Non-pigmented ciliary epithelial cell (primary cell): ENCODE results near the gene SAMD9.
"Not testable (repeated sequence)": the region's sequence is repeated elsewhere in the genome, so short reads cannot be mapped to it uniquely, and the experiment has no call there.

Experiments
- DNase-seq: peaks from one replicate; pipeline ENCODE4 v3.0.0-alpha.2; 2010; ENCODE audit warnings: low read depth

Gene SAMD9

DNA sequence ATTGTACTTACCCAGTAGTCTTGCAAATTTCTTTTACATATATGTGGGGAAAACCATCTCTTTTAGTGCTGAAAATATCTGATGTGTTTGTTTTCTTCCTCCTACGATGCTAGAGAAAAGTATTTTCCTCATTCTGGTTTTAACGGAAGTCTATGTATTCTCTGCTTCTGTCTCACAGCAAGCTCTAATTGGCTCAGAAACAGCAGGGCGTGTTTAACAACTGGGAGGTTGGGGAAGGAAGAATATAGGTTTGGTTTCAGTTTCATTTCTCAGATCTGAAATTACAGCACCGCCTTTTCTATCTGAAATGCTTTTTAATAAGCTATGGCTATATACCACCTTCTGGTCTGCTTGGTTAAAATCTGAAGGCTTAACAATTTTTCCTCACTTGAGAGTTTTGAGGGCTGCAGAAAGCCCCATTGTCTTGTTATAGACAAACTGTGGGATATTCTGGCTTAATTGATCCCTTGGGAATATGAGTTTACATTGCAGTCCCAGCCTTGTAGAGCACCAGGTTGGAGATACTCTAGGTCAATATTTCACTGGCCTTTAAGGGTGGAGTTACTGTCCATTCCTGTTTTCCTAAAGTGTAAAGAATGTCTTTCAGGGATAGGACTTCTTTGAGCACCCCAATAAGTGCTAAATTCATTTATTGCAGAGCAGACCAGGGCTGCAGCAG, at the start of gene SAMD9:
Gene SAMD9, minus strand, starts transcription at position 128 of the 679 bp plus-strand sequence. CDS start 11,882 bp downstream, outside the sequence.
- DNase-seq = peak; percentile 54

DNA sequence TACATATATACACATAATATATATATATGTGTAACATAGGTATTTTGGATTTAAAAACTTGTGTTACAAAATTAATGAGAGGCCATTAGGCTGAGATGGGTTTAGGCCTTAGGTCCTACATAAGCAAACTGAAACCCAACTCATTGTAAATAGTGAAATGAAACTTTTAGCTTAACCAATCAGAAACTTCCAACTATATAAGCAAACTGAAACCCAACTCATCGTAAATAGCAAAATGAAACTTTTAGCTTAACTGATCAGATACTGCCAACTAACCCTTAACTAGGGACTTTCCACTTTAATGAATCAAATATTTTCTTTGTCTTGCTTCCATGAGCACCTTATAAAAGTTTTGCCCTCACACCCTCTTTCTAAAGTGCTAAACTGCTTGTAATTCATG, 47.7 kb upstream of the SAMD9 start:
- DNase-seq = no peak

DNA sequence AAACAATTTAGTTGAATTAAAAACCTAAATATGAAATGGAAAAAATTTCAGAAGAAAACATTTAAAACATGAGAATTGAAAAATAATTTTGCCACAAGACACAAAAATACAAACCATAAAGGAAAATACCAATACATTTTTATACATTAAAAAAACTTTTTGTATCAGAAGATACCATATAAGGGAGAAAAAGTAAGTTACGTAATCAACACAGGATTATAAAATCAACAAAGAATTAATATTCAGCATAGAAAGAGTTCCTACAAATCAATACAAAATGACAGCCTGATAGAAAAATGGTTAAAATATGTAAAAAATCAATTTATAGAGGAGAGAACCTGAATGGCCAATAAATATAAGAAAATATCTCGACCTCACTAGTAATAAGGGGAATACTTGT, 47.0 kb upstream of the SAMD9 start:
- DNase-seq = no peak

DNA sequence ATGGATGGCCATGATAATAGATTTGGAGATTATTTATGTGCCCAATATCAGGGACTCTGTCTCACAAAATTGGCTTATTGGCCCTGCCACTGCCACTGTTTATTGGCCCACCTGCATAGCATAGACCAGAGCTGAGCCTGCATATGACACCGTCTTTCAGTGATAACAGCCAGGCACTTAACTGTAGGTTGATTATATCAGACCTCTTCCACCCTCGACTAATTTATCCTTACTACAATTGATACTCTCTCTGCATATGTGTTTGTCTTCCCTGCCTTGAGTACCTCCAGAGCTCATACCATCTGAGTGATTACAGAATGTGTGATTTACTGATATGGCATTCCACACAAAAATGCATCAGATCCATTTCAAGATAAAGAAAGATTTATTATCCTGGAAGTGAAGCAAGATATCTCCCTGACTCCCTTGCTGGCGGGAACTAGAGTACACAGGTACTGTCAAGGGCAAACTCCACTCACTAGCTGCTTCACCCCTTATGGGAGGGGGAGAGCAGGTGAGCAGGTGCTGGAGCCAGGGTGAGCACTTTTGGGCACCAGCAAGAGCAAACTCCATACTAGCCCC, 43.5 kb upstream of the SAMD9 start:
- no peak for DNase-seq

DNA sequence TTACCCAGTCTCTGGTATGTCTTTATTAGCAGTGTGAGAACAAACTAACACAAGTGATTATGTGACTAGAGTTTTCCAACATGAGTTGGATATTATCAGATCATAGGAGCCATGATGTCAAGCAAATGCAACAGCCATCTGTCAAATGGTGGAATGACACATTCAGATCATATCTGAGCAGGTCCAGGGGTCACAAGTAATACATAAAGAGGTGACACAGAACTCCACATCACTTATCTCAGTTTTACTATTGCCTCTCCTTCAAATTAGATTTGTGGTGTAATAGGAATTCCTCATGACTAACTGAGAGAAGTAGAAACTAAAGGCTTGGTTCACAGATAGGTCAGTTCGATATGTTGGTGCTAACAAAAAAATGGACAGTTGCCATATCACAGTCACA, 42.6 kb upstream of the SAMD9 start:
- DNase-seq = no peak

DNA sequence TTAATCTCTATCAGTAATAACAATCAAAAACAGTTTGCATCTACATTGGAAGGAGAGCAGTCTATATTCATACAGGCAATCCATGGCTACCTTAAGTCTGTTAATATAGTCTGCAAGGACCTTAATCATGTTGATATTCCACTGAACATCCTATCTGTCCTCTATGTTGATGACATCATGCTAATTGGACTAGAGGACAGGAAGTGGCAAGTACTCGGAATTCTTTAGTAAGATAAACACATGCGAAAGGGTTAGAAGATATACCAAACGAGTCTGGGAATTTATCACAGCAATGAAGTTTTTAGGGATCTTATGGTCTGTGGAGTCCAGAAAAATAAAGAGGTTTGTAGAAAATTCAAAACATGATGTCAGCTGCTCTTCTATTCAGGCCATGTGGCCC, 41.7 kb upstream of the SAMD9 start:
- no peak for DNase-seq

DNA sequence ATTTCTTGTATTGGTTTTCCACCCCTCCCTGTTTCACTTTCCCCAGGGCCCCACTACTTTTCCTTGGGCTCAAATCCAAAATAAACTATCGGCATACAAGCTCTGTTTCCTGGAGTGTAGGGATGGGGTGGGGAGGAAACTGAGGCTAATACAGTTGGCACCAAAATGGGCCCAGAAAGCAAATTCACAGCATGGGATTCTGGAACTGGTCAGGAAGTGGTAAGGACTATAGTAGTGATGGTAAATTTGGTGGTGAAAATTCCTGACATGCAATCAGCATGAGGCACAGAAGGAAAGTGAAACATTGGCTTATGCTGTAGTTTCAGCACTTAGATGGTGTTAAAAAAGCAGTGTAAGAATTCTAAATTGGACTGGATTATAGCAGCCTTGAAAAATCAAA, 39.1 kb upstream of the SAMD9 start:
- no peak for DNase-seq

DNA sequence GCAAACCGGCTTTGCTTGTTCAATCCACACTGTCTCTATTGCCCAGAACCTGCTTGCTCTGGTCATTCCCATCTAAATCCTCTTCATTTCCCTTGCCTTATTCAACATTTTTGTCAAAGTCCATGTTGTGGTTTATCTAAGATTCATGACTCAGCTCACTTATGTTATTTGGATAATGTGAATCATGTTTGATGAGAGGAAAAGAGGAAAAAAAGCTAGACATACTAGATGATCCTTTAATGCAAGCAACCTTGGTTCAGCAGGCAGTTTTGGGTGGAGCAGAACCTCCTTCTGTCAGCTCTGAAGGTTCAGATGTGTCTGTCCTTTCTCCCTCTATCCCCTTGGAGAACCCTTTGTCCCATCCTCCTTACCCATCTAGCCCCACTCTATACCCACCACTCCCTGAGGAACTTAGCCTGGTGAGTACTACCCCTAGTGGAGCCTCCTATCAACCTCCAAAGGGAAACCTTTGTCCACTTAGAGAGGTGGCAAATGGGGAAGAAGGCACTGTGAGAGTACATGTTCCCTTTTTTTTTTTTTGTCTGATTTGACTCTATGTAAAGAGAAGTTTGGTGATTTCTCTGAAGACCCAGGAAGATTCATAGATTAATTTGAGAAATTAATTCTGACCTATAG, 32.5 kb upstream of the SAMD9 start:
- peak; percentile 23 for DNase-seq

DNA sequence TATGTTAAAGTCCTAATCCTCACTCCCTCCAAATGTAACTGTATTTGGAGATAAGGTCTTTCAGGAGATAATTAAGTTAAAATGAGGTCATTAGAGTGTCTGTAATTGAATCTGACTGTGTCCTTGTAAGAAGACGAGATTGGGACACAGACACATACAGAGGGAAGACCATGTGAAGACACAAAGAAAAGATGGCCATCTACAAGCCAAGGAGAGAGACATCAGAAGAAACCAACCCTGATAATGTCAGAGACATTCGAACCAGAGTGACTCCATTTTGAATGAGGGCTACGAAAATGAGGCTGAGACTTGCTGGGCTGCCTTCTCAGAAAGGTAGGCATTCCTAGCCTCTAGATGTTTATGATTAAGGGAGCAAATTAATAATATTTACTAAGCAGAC, 30.9 kb upstream of the SAMD9 start:
- no peak for DNase-seq

DNA sequence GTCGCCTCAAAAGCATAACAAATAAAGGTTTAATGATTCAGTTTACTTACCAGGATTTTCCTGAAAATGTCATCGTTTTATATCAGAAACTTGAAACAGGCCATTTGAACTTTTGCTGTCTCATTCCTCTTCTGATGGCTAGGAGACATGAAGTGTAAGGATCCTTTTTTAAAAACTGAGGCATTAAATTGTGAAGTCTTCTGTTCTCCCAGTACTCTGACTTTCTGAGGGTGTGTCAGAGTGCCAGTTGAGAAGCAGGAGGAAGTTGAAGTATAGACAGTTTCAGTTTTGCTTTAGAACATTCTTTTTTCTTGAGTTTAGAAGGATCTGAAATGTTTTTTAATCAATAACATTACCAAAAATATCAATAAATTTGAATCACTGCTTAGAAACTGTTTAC, 30.4 kb upstream of the SAMD9 start, which contains the start of gene SAMD9L:
Gene SAMD9L, minus strand, starts transcription at position 242 of the 400 bp plus-strand sequence. CDS start 12,414 bp downstream, outside the sequence.
- DNase-seq = no peak

DNA sequence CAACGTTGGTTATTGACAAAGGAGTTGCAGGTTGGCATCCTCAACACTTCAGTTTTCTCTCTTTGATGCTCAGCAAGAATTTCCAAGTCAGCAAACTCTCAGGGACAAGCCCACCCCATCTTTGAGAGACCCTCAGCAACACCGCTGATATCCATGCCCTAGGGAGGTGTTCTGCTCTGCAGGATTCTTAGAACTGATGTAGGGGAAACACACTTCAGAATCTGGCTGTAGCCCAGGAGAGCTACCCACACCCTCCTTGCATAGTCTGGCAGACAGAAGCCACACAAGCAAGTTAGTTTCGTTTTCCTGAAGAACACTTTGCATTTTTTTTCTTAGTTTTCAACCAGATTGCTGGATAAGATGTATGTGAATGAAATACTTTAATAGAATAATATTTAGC, 29.6 kb upstream of the SAMD9 start:
- peak; percentile 19 for DNase-seq

DNA sequence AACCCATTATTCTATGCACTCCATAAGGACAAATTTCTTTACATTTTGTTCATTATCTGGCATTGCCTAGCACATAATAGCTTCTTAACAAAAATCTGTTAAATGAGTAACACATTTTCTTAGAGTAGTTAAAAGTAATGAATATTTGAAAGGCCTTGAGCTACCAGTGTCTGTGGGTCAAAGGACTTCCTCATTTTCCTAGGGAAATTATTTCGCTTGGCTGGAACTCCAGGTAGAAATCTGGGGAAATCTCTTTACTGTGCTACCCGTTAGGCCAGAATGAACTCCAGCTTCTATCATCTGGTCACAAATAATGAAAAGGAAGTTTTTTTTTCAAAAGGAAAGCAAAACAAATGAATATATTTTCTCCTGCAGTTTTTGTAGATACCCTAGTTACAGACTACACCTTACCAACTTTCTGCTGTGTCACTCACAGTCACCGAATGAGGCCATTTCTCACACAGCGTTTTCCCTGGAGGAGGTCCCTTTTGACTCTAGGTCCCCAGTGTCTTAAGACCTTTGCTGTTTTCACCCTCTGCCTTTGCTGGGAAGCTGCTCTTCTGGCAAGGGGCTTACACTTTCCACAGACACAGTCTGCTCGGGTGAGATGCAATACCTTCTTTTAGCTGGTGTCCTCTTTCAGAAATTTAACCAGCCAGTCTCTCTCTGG, 28.8 kb upstream of the SAMD9 start:
- no peak for DNase-seq

DNA sequence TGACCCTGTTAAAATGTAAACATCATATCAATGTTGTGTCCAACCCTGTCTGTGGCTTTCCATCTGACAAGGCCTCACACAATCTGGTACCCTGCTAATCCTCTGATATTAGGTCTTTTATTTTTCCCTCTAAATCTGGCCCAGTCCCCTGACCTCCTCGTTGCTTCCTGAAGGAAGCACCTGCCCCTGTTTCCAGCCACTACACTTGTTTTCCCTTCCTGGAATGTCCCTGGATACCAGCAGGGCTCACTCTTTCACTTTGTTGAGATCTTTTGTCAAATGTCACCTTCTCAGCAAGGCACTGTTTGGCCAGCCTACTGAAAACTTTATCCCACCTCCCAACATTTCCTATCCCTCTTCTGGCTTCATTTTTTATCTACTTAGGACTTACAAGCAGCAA, 28.3 kb upstream of the SAMD9 start:
- no peak for DNase-seq

DNA sequence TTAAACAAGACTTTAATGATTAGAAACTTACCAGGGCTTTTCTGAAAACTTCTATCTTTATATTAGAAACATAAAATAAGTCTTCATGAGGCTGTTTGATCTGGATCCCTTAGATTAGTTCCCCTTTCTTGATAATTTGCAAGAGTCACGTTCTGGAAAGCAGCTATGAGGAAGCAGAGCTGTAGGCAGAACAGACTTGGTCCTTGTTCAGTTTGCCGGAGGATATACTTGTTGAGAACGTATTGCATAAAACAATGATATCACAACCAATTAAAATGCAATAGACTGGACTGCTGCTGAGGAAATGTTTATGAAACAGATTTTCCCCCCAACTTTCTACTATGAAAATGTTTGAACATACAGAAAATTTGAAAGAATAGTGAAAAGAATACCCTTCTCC, 27.6 kb upstream of the SAMD9 start:
- DNase-seq = no peak

DNA sequence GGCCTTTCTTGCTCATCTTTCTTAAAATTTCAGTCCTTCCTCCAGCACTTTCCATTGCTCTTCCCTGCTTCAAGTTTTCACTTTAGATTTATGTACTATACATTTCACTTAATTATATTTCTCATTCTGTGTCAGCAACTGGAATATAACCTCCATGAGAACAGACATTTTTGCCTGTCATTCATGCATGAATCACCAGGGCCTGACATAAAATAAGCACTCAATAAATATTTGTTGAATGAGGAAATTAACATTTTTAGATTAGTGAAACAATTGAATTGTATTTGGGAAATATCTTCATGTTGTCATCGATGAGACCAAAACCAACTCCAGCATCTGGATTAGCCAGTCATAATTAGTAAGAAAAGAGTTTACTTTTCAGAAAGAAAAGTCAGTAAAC, 24.3 kb upstream of the SAMD9 start:
- no peak for DNase-seq

DNA sequence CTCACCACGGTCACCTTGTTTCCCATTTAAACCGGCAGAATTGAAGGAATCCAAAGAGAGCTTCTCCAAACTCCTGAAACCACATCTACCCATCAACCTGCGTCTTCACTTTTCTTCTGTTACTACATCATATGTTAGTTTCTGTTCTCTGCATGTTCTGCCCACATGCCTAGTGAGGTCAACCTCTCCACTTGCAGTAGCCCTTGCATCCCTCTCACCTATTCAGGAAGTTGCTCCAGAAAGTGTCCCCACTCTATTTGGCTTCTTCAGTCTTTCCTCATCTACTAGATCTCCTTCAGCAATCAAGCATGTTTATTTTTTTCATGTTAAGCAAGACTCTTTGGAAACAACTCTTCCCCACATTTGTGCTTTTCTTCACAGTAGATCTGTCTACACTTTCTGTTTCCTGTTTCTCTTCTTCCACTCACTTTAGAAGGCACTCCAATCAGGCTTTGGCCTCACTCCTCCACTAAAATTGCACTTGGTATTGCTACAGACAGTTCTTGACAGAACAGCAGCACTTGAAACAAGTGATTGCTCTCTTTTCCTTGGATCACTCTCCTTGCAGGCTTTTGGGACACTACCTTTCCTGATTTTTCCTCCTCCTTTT, 22.9 kb upstream of the SAMD9 start:
- no peak for DNase-seq

DNA sequence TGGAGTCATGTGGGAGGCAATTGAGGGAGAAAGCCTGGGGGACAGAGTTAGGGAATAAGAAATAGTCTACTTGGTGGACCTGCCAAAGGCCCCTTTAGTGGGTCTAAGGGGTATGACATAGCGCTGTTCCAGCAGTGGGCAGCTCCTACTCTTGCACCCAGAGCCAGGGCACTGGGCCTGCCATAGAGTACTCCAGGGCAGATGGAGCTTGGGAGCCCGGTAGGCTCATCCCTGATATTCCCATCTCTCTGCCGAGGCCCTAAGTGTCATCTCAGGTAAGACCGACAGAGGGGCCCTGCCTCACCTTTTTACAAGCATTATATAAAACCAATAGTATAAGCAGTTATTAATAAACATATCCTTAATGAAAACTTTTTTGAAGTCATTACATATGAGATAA, 20.8 kb upstream of the SAMD9 start:
- DNase-seq = no peak

DNA sequence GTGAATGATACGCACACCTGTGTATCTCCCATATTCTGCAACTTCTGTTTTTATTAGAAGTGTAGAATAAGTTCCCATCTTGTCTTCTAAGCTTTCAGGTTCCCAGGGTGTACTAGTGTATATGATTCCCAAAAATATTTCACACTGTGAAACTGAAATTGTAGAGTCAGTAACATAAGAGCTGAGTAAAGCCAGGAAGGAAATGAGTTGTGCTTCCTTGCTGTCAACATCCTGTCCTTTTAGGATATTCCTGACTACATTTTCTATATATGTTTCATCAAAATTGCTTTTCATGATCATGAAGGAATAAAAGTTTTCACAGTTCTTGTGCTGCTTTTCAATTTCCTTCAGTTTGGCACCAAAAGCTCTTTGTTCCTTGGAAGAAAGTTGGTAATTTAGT, 15.2 kb upstream of the SAMD9 start:
- DNase-seq = no peak

DNA sequence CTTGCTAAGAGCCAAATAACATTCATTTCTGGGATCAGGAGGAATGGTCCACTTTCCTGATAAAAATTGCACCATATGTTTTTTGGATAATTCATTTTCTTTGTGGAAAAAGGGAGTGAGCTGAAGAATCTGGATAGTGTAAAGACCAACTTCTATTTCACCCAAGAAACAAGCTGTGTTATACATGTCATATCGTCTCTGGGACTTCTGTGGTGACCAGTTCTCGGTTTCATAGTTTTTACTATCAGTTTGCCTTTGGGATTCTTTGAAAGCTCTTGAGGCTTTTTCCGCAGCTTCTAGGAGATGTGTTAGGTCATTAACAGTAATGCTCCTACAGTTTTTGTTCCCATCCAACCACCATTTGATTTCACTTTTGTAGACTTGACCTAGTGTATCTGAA, 14.4 kb upstream of the SAMD9 start:
- DNase-seq = no peak

DNA sequence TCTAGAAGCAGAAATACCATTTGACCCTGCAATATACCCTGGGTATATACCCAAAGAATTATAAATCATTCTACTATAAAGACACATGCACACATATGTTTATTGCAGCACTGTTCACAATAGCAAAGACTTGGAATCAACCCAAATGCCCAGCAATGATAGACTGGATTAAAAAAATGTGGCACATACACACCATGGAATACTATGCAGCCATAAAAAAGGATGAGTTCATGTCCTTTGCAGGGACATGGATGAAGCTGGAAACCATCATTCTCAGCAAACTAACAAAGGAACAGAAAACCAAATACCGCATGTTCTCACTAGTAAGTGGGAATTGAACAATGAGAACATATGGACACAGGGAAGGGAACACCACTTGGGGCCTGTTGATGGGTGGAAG, 9.2 kb upstream of the SAMD9 start:
- not testable (repeated sequence) for DNase-seq

DNA sequence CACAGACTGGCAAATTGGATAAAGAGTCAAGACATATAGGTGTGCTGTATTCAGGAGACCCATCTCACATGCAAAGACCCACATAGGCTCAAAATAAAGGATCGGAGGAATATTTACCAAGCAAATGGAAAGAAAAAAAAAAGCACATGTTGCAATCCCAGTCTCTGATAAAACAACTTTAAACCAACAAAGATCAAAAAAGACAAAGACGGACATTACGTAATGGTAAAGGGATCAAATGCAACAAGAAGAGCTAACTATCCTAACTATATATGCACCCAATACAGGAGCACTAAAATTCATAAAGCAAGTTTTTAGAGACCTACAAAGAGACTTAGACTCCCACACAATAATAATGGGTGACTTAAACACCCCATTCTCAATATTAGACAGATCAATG, 5.8 kb upstream of the SAMD9 start:
- DNase-seq = not testable (repeated sequence)
